Islet precursor cell (in vitro differentiated cells): ENCODE measurements around the gene CTIF.

Source experiments
- DNase-seq: peaks from one replicate; pipeline ENCODE4 v3.0.0-alpha.2; 2018

CTIF gene

GRCh38 chr18:48669991-48670750, 131.3 kb downstream of the CTIF start:
- DNase-seq, result no peak

DNA sequence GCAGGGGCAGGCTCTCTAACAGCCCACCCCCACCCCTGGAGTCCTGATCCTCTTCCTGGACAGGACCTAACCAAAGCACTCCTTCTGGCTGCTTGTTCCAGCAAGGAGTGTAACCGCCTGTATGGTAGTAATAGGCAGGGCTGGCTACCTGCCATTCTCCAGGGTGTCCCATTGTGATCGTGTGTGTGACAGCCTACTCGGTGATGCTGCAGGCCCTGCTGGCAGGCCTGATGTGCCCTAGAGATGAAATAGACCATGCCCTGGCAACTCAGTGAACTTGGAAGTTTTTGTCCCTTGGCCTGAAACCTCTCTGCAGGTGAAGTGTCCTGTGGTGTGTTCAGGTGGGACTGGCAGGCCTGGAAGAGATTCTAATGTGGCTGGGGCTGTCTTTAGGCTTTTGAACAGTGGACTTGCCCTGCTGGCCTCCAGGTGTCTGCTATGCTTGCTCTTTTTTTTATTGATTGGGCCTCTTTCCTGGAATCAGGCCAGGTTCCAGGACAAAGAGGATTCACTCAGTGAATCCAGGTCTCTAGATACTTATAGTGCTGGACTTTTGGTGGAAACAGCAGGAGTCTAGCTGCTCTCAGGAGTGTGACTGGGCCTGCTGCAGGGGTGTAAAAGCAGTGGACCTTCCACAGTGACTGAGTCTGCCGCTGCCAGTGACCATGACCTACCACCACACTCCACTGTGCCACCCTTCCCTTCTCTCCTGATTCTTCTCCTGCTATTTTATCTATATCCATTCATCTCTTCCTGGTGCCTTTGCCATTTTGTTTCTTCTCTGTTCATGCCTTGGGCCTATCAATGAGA, 132.1 kb downstream of the CTIF start:
- no peak for DNase-seq

DNA sequence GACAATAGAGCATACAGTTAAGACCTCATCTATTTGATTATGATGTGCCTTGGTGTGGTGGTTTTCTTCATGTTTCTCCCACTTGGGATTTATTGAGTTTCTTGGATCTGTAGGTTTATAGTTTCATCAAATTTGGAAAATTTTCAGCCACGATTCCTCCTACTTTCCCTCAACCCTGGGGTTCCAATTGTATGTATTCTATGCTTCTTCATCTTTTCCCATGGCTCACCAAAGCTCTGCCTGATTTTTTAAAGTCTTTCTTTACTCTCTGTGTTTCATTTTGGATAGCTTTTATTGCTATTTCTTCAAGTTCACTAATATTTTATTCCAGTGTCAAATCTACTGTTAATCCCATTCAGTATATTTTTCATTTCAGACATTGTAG, 132.7 kb downstream of the CTIF start:
- DNase-seq, result no peak

GRCh38 chr18:48672671-48673340, 134.0 kb downstream of the CTIF start:
- no peak for DNase-seq

DNA sequence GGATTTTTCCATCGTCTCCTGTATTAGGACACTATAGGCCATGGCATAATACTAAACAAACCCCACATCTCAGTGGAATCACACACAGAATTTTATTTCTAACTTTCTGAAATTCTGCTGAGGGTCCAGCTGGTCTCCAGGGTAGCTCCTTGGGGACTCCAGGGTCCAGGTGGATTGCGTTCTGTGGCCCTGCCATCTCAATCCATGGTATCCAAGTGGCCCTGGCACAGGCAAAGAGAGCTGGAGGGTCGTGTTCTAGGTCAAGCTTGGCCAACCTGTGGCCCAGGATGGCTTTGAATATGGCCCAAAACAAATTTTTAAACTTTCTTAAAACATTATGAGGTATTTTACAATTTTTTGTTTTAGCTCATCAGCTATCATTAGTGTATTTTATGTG, 134.6 kb downstream of the CTIF start:
- DNase-seq, result no peak

GRCh38 chr18:48673853-48674721, 135.3 kb downstream of the CTIF start:
- DNase-seq, result no peak

GRCh38 chr18:48674758-48675351, 136.0 kb downstream of the CTIF start:
- DNase-seq, result no peak

DNA sequence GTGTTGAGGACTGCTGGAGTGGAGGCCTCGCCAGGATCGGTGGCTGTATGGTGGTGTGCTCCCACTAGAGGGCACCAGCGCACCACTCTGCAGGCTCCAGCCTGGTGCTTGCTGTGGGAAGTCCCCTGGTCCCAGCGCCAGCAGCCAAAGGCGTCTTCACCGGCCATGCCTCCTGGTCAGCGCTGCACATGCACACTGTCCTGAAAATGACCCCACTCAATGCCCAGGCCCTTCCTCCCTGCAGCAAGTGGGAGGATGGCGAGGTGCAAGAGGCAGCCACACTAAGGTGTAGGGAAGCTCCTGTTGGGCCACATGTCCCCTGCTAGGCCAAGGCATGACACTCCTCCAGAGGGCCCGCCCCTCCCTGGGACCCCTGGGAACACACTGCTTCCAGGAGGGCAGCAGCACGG, 136.5 kb downstream of the CTIF start:
- peak; percentile 95 for DNase-seq

DNA sequence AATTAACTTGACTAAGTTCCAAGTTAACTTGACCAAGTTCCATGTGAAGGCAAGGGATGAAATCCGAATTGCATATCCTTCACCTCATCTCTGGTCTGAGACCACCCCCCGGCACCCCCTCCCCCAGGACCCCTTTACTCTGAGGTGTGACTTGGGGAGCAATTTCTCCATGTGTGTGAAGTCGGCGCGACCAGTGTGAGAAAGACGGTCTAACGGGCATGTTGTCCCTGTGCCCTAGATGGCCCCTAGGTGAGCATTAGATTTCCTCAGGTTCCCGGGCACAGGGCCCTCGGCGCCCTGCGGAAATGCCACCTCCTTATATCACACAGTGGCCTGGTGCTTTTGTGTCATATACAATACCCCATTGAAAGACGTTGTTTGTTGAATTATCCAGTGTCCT, 137.1 kb downstream of the CTIF start:
- DNase-seq, result no peak

DNA sequence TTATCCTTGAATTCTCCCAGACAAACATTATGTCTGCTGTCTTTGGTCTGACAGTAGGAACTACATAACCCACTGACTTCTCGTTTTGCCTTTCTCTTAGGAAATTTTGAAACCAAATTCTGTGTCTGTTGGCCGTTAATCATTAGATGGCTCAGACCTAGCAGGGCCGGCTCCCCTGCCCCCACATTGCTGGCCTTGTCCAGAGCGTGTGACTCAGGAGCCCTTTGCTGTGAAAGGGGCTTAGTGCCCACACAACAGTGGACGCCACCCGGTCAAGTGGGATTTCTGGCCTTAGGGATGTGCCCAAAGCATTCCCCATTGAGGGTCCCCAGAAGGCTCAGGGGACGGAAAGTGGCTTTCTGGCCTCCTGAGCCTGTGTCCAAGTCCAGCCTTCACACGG, 137.5 kb downstream of the CTIF start:
- DNase-seq, result no peak

GRCh38 chr18:48676756-48677368, 138.0 kb downstream of the CTIF start:
- DNase-seq, result peak; percentile 81

DNA sequence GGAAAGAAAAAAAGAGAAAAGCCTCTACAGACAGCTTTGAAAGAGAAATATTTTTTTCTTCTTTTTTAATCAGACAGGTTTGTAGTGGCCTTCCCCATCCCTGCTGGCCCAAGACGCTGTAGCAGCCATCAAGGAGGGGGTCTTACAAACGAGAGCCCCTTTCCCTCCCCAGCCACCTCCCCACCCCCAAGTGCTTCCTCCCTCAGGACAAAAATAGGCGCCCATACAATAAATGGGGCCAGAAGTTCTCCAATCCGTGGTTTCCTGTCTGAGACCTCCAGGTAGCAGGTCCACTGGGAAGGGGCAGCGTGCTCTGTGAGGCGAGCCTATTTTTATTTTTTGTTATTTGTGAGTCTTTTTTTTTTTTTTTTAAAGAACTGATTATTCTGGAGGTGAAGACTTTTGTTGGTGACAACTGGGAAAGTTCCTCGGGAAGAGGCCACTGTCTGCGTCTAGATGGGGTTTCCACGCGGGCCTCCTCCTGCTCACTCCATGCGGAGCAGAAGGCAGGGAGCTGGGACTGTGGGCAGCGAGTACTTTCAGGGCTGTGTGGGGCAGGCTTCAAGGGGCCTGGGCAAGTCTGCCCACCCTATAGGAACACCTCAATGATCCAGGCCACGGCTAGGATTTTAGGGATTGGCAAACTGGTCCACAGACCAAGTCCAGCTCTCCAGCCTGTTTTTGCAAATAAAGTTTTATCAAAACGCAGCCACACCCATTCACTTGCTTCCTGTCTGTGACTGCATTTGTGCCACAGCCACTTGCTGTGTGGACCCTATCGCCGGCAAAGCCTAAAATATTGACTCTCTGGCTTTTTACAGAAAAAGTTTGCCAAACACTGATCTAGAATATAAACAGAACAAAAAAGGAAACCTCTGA, 139.6 kb downstream of the CTIF start:
- no peak for DNase-seq

- no peak for DNase-seq
These were observed 140.4 kb downstream of the CTIF start for GRCh38 chr18:48679236-48679635.

DNA sequence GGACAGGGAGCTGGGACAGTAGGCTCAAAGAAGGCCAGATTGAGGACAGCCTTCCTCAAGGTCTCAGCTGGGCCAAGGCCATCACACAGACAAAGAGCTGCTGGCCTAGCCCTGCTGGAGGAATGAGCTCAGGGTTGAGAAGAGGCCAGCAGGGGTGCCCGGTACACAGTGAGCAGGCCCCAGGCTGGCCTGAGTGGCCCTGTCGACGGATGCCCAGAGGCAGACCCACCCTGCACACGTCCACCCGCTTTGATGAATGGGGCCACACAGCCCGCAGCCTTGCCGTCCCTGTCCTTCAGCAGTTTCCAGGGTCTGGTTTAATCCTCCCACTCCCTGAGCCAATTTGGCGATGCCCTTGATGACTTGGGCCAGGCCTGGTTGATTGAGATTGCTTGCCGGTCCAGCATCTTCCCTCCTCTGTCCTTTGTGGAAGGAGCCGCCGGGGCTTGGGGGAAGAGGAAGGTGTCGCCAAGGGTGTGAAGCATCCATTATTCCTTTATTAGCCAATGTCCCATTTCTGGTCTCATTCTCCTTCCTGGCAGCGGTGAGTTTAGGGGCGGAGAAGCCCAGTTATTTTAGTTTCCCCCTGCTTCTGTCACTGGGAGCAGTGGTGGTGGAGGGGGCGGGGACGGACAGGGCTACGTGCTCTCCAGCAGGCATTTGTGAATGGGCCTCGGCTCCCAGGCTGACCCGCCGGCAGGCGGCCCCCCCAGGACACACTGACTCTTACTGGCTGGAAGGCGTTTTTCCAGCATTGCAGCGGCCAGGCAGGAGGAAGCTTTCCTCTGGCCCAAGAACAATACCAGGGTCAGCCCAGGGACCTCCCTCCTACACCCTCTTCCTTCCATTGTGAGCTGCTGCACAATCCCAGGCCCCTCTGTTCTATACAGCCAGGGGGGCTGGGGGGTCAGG, 141.8 kb downstream of the CTIF start:
- DNase-seq, result no peak

DNA sequence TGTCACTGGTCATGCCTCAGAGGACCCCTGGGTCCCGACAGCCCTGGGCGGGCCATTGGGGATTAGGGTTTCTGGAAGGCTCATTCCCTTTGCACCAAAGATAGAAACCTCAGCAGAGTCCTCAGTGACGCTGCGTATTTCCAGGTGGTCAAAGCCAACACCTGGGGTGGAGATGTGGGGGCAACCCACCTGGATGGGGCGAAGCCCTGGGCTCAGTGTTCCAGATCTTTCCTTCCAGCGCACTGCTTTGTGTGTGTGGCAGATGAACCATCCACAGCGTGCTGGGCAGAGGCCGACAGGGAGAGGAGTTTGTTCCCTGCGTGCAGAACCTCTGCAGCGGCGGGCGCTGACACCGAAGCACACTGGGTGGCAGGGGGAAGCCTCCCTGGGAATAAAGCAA, 143.9 kb downstream of the CTIF start:
- DNase-seq, result no peak

- no peak for DNase-seq
These were observed 144.4 kb downstream of the CTIF start for GRCh38 chr18:48683197-48683596.

DNA sequence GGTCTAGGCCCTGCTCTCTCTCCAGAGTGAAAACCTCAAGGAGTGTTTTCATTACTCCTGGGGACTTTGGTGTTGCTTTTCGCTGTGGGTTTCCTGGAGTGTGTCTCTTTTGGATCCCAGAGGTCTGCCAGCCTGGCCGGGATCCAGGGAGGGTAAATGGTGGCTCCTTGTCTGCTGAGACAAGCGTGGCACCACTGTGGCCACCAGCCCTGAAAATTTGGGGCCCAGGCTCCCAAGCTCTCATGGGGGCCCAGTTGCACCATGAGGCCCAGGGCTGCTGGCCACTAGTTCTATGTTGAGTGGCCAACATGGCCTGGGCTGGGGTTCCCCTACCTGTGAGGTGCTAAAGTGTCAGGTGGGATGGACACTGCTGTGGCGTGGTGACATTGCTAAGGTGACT, 144.8 kb downstream of the CTIF start:
- DNase-seq, result no peak

- DNase-seq, result no peak
These were observed 148.7 kb downstream of the CTIF start for GRCh38 chr18:48687346-48688042.

DNA sequence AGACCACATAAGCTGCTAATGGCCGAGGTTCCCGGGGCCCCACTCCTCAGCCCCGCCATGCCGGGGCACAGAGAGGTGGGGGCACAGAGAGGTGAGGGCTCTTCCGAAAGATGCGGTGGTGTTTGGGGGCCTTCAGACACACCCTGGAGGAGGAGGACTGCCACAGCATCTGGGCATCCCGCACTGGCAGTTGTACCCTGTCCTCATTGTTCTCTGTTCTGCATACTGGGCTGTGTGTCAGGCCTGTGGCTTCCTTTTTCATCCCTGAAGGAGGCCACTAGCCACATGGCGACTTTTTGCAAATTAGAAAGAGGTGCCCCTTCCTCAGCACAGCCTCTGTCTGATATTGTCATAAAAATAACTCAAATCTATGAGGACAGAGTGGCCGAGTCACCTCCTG, 150.1 kb downstream of the CTIF start:
- no peak for DNase-seq
